ENCODE results near the gene PRKCH. TPM values are rescaled to one million over a fixed set of nuclear protein-coding genes. Genes with fewer than 3 reads are reported as not detected.

Gene PRKCH
- total RNA-seq, 3 donors from 2014 or later: 27.0 to 41.3 (median 34.0) TPM

GRCh38 chr14:61485661-61486060 lies 164.3 kb downstream of the PRKCH start:
- no peak overlapping the region for H3K27ac ChIP-seq

GRCh38 chr14:61486930-61487495 lies 165.6 kb downstream of the PRKCH start:
- Histone ChIP-seq H3K27me3 (no peaks in the 10 kb centered on the region), H3K36me3 (no peaks in the 10 kb centered on the region), H3K27ac (no peak overlapping the region), H3K4me1 (no peaks in the 10 kb centered on the region), H3K9me3 (no peaks in the 10 kb centered on the region), H3K4me3 (no peak overlapping the region)
- intact Hi-C loops (cut with DNase I; ENCODE audit: low total_unique reads): no loop called here
- DNase-seq (ENCODE audit: low spot score in 2 of 2): no peak
- TF ChIP-seq POLR2A (IDR thresholded peaks at IDR 0.05) (no peak), POLR2AphosphoS5 (IDR thresholded peaks at IDR 0.05) (no peak), CTCF (IDR thresholded peaks at IDR 0.05) (no peak)

More at GRCh38 chr14:61485661-61486060, 164.3 kb downstream of the PRKCH start:
- TF ChIP-seq POLR2AphosphoS5 (IDR thresholded peaks at IDR 0.05) (no peak), POLR2A (IDR thresholded peaks at IDR 0.05) (no peak), CTCF (IDR thresholded peaks at IDR 0.05) (no peak)
- no peaks in the 10 kb centered on the region for H3K4me1 ChIP-seq
- no peaks in the 10 kb centered on the region for H3K36me3 ChIP-seq
- H3K9me3 ChIP-seq: no peaks in the 10 kb centered on the region
- no peak overlapping the region for H3K4me3 ChIP-seq
- DNase-seq (ENCODE audit: low spot score in 2 of 2): no peak
- intact Hi-C loops (cut with DNase I; ENCODE audit: low total_unique reads): no loop called here
- H3K27me3 ChIP-seq: no peaks in the 10 kb centered on the region

- no peaks in the 10 kb centered on the region for H3K36me3 ChIP-seq
- no peaks in the 10 kb centered on the region for H3K27me3 ChIP-seq
- H3K4me1 ChIP-seq: no peaks in the 10 kb centered on the region
- H3K9me3 ChIP-seq: no peaks in the 10 kb centered on the region
- no peak for DNase-seq (ENCODE audit: low spot score in 2 of 2)
- no peak overlapping the region for H3K4me3 ChIP-seq
- peak overlapping the region in 1 of 2 donors; percentile 13 for H3K27ac ChIP-seq
- TF ChIP-seq POLR2AphosphoS5 (IDR thresholded peaks at IDR 0.05): no peak
- TF ChIP-seq CTCF (IDR thresholded peaks at IDR 0.05): no peak
- TF ChIP-seq POLR2A (IDR thresholded peaks at IDR 0.05): no peak
- intact Hi-C loops (cut with DNase I; ENCODE audit: low total_unique reads): no loop called here
Measured at GRCh38 chr14:61488417-61489401, 167.3 kb downstream of the PRKCH start.

GRCh38 chr14:61489512-61489911 lies 168.1 kb downstream of the PRKCH start:
- TF ChIP-seq POLR2A (IDR thresholded peaks at IDR 0.05) (no peak), POLR2AphosphoS5 (IDR thresholded peaks at IDR 0.05) (no peak), CTCF (IDR thresholded peaks at IDR 0.05) (no peak)
- peak overlapping the region in 1 of 2 donors; percentile 13 for H3K27ac ChIP-seq
- H3K27me3 ChIP-seq: no peaks in the 10 kb centered on the region
- H3K4me3 ChIP-seq: no peak overlapping the region
- H3K4me1 ChIP-seq: no peaks in the 10 kb centered on the region
- H3K9me3 ChIP-seq: no peaks in the 10 kb centered on the region
- no peaks in the 10 kb centered on the region for H3K36me3 ChIP-seq
- intact Hi-C loops (cut with DNase I; ENCODE audit: low total_unique reads): no loop called here
- DNase-seq (ENCODE audit: low spot score in 2 of 2): no peak

GRCh38 chr14:61489932-61490331 lies 168.6 kb downstream of the PRKCH start:
- H3K9me3 ChIP-seq: no peaks in the 10 kb centered on the region
- no peaks in the 10 kb centered on the region for H3K27me3 ChIP-seq
- intact Hi-C loops (cut with DNase I; ENCODE audit: low total_unique reads): no loop called here
- no peaks in the 10 kb centered on the region for H3K36me3 ChIP-seq
- peak overlapping the region; percentile 27 to 34 for H3K27ac ChIP-seq
- no peak for TF ChIP-seq CTCF (IDR thresholded peaks at IDR 0.05)
- no peak for TF ChIP-seq POLR2A (IDR thresholded peaks at IDR 0.05)
- peak in 1 of 3 donors; percentile 40 for TF ChIP-seq POLR2AphosphoS5 (IDR thresholded peaks at IDR 0.05)
- H3K4me3 ChIP-seq: no peak overlapping the region
- H3K4me1 ChIP-seq: no peaks in the 10 kb centered on the region
- DNase-seq (ENCODE audit: low spot score in 2 of 2): no peak

Data from breast epithelium (tissue), 4 donors.